ENCODE results near the gene LZTR1.

Gene LZTR1

DNA sequence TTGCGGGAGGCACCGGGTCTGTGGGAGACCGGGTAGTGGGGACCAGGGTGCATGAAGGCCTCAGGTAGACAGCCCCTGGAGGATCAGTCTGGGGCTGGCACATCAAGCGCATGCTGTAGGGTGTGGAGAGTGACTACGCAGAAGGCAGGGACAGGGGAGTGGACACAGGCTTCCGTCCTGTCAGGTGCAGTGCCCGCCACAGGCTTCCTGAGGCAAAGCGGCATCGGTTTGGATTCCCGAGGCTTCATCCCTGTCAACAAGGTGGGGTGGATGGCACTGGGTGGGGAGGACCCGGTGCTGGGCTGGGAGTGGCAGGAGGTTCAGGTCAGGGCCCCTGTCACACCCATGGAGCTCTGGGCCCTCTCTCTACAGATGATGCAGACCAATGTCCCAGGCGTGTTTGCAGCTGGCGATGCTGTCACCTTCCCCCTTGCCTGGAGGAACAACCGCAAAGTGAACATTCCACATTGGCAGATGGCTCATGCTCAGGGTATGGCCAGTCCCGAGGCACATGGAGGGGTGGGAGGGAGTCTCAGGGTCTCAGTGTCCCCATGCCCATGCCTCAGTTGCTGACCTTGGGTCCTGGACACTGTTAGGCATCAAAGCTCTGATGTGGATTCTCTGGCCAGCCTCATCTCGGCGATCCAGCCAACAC, 4.5 kb upstream of the LZTR1 start:
- H3K9me3 ChIP-seq (ENCODE audit: control insufficient read depth, insufficient read depth, low read length): peaks cover 6% of the 10 kb centered on the region
- no peaks in the 10 kb centered on the region for H3K36me3 ChIP-seq (ENCODE audit: control insufficient read depth, insufficient read depth, low read length)
- H3K4me1 ChIP-seq (ENCODE audit: control insufficient read depth, insufficient read depth, low read length): peaks cover 12% of the 10 kb centered on the region; the same call in 1 of the 2 replicates
- no peak overlapping the region for H3K4me3 ChIP-seq (ENCODE audit: low read depth, low read length)
- peaks cover 30% of the 10 kb centered on the region for H3K27me3 ChIP-seq (ENCODE audit: control insufficient read depth, insufficient read depth, low read length)
- H3K9ac ChIP-seq (ENCODE audit: low read depth, low read length): no peak overlapping the region
- H3K27ac ChIP-seq (ENCODE audit: low read depth, low read length): no peak overlapping the region

GRCh38 chr22:20978419-20978818, 3.7 kb upstream of the LZTR1 start:
- Histone ChIP-seq H3K9ac (ENCODE audit: low read depth, low read length) (no peak overlapping the region), H3K36me3 (ENCODE audit: control insufficient read depth, insufficient read depth, low read length) (no peaks in the 10 kb centered on the region), H3K4me1 (ENCODE audit: control insufficient read depth, insufficient read depth, low read length) (peaks cover 12% of the 10 kb centered on the region; the same call in 1 of the 2 replicates), H3K9me3 (ENCODE audit: control insufficient read depth, insufficient read depth, low read length) (peaks cover 6% of the 10 kb centered on the region), H3K27ac (ENCODE audit: low read depth, low read length) (no peak overlapping the region), H3K27me3 (ENCODE audit: control insufficient read depth, insufficient read depth, low read length) (peaks cover 34% of the 10 kb centered on the region), H3K4me3 (ENCODE audit: low read depth, low read length) (no peak overlapping the region)

DNA sequence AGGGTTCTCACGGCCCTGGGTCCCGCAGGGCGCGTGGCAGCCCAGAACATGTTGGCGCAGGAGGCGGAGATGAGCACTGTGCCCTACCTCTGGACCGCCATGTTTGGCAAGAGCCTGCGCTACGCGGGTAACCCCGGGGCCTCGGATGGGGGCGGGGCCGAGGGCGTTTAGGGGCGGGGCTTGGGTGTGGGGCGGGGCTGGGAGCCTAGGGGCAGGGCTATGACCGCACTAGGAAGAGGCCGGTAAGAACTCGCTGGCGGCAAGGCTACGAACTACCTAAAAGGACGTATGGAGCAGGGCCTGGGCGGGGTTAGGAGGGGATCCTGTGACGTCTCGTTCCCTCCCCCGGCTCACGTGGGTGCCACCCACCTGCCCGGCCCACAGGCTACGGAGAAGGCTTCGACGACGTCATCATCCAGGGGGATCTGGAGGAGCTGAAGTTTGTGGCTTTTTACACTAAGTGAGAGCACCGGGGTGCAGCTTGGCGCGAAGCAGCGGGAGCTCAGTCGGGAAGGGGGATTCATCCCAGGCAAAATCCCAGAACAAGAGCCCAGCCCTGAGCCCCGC, 2.8 kb upstream of the LZTR1 start:
- Histone ChIP-seq H3K36me3 (ENCODE audit: control insufficient read depth, insufficient read depth, low read length) (peaks cover 4% of the 10 kb centered on the region; the same call in 1 of the 2 replicates), H3K9me3 (ENCODE audit: control insufficient read depth, insufficient read depth, low read length) (peaks cover 6% of the 10 kb centered on the region), H3K27me3 (ENCODE audit: control insufficient read depth, insufficient read depth, low read length) (peaks cover 33% of the 10 kb centered on the region), H3K9ac (ENCODE audit: low read depth, low read length) (peak overlapping the region; percentile 52; the same call in 1 of the 2 replicates), H3K4me3 (ENCODE audit: low read depth, low read length) (peak overlapping the region; percentile 49; the same call in 1 of the 2 replicates), H3K27ac (ENCODE audit: low read depth, low read length) (peak overlapping the region; percentile 59), H3K4me1 (ENCODE audit: control insufficient read depth, insufficient read depth, low read length) (peaks cover 12% of the 10 kb centered on the region; the same call in 1 of the 2 replicates)

- Histone ChIP-seq H3K36me3 (ENCODE audit: control insufficient read depth, insufficient read depth, low read length) (peaks cover 4% of the 10 kb centered on the region; the same call in 1 of the 2 replicates), H3K4me3 (ENCODE audit: low read depth, low read length) (peak overlapping the region; percentile 49; the same call in 1 of the 2 replicates), H3K9ac (ENCODE audit: low read depth, low read length) (peak overlapping the region; percentile 52; the same call in 1 of the 2 replicates), H3K4me1 (ENCODE audit: control insufficient read depth, insufficient read depth, low read length) (peaks cover 12% of the 10 kb centered on the region; the same call in 1 of the 2 replicates), H3K9me3 (ENCODE audit: control insufficient read depth, insufficient read depth, low read length) (peaks cover 6% of the 10 kb centered on the region), H3K27me3 (ENCODE audit: control insufficient read depth, insufficient read depth, low read length) (peaks cover 28% of the 10 kb centered on the region), H3K27ac (ENCODE audit: low read depth, low read length) (peak overlapping the region; percentile 59)
Observed at GRCh38 chr22:20979940-20980453, 2.1 kb upstream of the LZTR1 start.

DNA sequence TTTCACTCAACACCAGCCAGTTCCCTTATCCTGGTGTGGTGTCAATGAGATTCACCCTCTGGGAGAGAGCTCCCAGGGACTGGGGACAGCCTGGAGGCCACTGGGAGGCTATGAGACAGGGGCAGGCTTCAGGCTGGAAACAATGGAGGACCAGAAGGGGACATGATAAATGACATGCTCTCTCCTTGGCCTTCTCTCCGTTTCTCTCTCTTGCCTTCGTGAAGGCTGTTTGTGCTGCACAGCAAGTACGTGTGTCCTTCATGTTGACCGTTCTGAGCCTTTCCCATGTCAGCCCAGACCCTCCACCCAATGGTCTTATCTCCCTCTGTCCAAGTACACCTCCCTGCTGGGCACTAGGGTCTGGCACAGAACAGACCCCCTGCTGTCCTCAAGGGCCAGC, 1.6 kb upstream of the LZTR1 start:
- no peak overlapping the region for H3K4me3 ChIP-seq (ENCODE audit: low read depth, low read length)

GRCh38 chr22:20980938-20981722, 967 bp upstream of the LZTR1 start:
- peak overlapping the region; percentile 36 for H3K27ac ChIP-seq (ENCODE audit: low read depth, low read length)
- peaks cover 28% of the 10 kb centered on the region for H3K27me3 ChIP-seq (ENCODE audit: control insufficient read depth, insufficient read depth, low read length)
- H3K9ac ChIP-seq (ENCODE audit: low read depth, low read length): no peak overlapping the region
- H3K4me1 ChIP-seq (ENCODE audit: control insufficient read depth, insufficient read depth, low read length): peaks cover 12% of the 10 kb centered on the region; the same call in 1 of the 2 replicates
- peaks cover 9% of the 10 kb centered on the region for H3K36me3 ChIP-seq (ENCODE audit: control insufficient read depth, insufficient read depth, low read length)
- H3K4me3 ChIP-seq (ENCODE audit: low read depth, low read length): peak overlapping the region; percentile 84
- H3K9me3 ChIP-seq (ENCODE audit: control insufficient read depth, insufficient read depth, low read length): peaks cover 6% of the 10 kb centered on the region

More for the DNA sequence above, 1.6 kb upstream of the LZTR1 start:
- H3K9ac ChIP-seq (ENCODE audit: low read depth, low read length): no peak overlapping the region
- peaks cover 12% of the 10 kb centered on the region; the same call in 1 of the 2 replicates for H3K4me1 ChIP-seq (ENCODE audit: control insufficient read depth, insufficient read depth, low read length)
- no peak overlapping the region for H3K27ac ChIP-seq (ENCODE audit: low read depth, low read length)
- peaks cover 4% of the 10 kb centered on the region; the same call in 1 of the 2 replicates for H3K36me3 ChIP-seq (ENCODE audit: control insufficient read depth, insufficient read depth, low read length)
- H3K27me3 ChIP-seq (ENCODE audit: control insufficient read depth, insufficient read depth, low read length): peaks cover 28% of the 10 kb centered on the region
- H3K9me3 ChIP-seq (ENCODE audit: control insufficient read depth, insufficient read depth, low read length): peaks cover 6% of the 10 kb centered on the region

- H3K27me3 ChIP-seq (ENCODE audit: control insufficient read depth, insufficient read depth, low read length): peaks cover 24% of the 10 kb centered on the region
- peak overlapping the region; percentile 84 for H3K4me3 ChIP-seq (ENCODE audit: low read depth, low read length)
- H3K36me3 ChIP-seq (ENCODE audit: control insufficient read depth, insufficient read depth, low read length): peaks cover 16% of the 10 kb centered on the region
- H3K9ac ChIP-seq (ENCODE audit: low read depth, low read length): peak overlapping the region; percentile 94
- peaks cover 6% of the 10 kb centered on the region for H3K9me3 ChIP-seq (ENCODE audit: control insufficient read depth, insufficient read depth, low read length)
- no peak overlapping the region for H3K27ac ChIP-seq (ENCODE audit: low read depth, low read length)
- peaks cover 12% of the 10 kb centered on the region; the same call in 1 of the 2 replicates for H3K4me1 ChIP-seq (ENCODE audit: control insufficient read depth, insufficient read depth, low read length)
Observed at GRCh38 chr22:20982563-20982882, 426 bp downstream of the LZTR1 start.

DNA sequence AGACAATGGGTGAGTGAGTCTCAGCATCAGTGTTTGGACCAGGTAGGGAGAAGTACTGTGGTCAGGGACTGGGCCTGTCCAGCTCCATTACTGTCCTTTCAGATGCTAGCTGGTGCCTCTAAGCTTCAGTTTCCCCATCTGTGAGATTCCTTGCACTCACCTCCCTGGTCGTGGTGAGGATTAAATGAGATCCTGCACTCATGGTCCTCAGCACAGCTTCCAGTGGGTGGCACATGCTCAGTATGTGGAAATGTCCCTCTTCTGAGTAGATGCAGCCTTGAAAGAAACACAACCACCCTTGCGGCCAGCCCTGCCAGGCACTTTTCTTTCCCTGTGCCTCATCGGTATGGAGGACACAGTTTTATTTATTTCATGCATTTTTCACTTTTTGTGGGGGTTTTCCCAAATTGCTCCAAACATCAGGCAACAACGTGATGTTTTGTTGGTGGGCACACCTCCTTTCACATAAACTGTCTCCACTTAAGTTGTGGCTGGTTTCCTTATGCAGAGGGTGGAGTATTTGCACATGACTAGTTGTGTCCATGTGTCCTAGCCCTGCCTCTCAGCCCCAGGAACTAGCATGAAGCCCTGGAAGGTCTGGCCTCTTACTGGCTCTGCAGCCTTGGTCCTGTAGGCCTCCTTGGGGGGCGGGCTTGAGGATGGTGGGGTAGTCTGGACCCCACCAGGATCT, 1.1 kb downstream of the LZTR1 start:
- Histone ChIP-seq H3K9me3 (ENCODE audit: control insufficient read depth, insufficient read depth, low read length) (peaks cover 6% of the 10 kb centered on the region), H3K27ac (ENCODE audit: low read depth, low read length) (no peak overlapping the region), H3K27me3 (ENCODE audit: control insufficient read depth, insufficient read depth, low read length) (peaks cover 24% of the 10 kb centered on the region), H3K4me1 (ENCODE audit: control insufficient read depth, insufficient read depth, low read length) (peaks cover 12% of the 10 kb centered on the region; the same call in 1 of the 2 replicates), H3K36me3 (ENCODE audit: control insufficient read depth, insufficient read depth, low read length) (peaks cover 23% of the 10 kb centered on the region), H3K4me3 (ENCODE audit: low read depth, low read length) (peak overlapping the region; percentile 84), H3K9ac (ENCODE audit: low read depth, low read length) (no peak overlapping the region)

- Histone ChIP-seq H3K36me3 (ENCODE audit: control insufficient read depth, insufficient read depth, low read length) (peaks cover 30% of the 10 kb centered on the region), H3K9ac (ENCODE audit: low read depth, low read length) (no peak overlapping the region), H3K27ac (ENCODE audit: low read depth, low read length) (no peak overlapping the region), H3K4me1 (ENCODE audit: control insufficient read depth, insufficient read depth, low read length) (peaks cover 5% of the 10 kb centered on the region; the same call in 1 of the 2 replicates), H3K9me3 (ENCODE audit: control insufficient read depth, insufficient read depth, low read length) (no peaks in the 10 kb centered on the region), H3K27me3 (ENCODE audit: control insufficient read depth, insufficient read depth, low read length) (peaks cover 7% of the 10 kb centered on the region), H3K4me3 (ENCODE audit: low read depth, low read length) (no peak overlapping the region)
Observed at GRCh38 chr22:20985720-20986119, 3.6 kb downstream of the LZTR1 start.

- peaks cover 5% of the 10 kb centered on the region for H3K27me3 ChIP-seq (ENCODE audit: control insufficient read depth, insufficient read depth, low read length)
- peaks cover 3% of the 10 kb centered on the region; the same call in 1 of the 2 replicates for H3K4me1 ChIP-seq (ENCODE audit: control insufficient read depth, insufficient read depth, low read length)
- peaks cover 33% of the 10 kb centered on the region for H3K36me3 ChIP-seq (ENCODE audit: control insufficient read depth, insufficient read depth, low read length)
- H3K27ac ChIP-seq (ENCODE audit: low read depth, low read length): no peak overlapping the region
- no peak overlapping the region for H3K4me3 ChIP-seq (ENCODE audit: low read depth, low read length)
- H3K9ac ChIP-seq (ENCODE audit: low read depth, low read length): no peak overlapping the region
- no peaks in the 10 kb centered on the region for H3K9me3 ChIP-seq (ENCODE audit: control insufficient read depth, insufficient read depth, low read length)
Observed at GRCh38 chr22:20986365-20986764, 4.3 kb downstream of the LZTR1 start.
